Cardiac muscle cell (in vitro differentiated cells and primary cell): Measurements from ENCODE around the gene KCNMA1. TPM values are rescaled to one million over a fixed set of nuclear protein-coding genes. Genes with fewer than 3 reads are reported as not detected.
"Not testable (repeated sequence)": the region's sequence is repeated elsewhere in the genome, so short reads cannot be mapped to it uniquely, and the experiment has no call there.

ENCODE experiments used
- DNase-seq, 2 donors: peaks; one replicate each; pipeline versions ENCODE4 v3.0.0 to v3.0.0-alpha.2; 2010 to 2017; ENCODE audit warnings: low read depth in 1 of 2, low spot score in 1 of 2
- H3K27ac ChIP-seq: fragments of 200-600 bp; sonication (generic); 2 replicates; pipeline ENCODE4 v1.5.1; 2016
- H3K27me3 ChIP-seq: fragments of 200-600 bp; sonication (generic); 2 replicates; pipeline ENCODE4 v1.6.0; 2016; ENCODE audit warnings: control low read depth
- H3K36me3 ChIP-seq: fragments of 200-600 bp; sonication (generic); 2 replicates; pipeline ENCODE4 v1.5.1; 2016; ENCODE audit warnings: control low read depth
- H3K4me1 ChIP-seq: fragments of 200-600 bp; sonication (generic); 2 replicates; pipeline ENCODE4 v1.8.1; 2017; ENCODE audit warnings: low read depth, mild to moderate bottlenecking, mixed run types
- H3K4me3 ChIP-seq: fragments of 200-600 bp; sonication (generic); 2 replicates; pipeline ENCODE4 v1.5.1; 2016; ENCODE audit warnings: mild to moderate bottlenecking
- H3K9me3 ChIP-seq: fragments of 200-600 bp; sonication (generic); 2 replicates; pipeline ENCODE4 v1.5.1; 2017; ENCODE audit warnings: low read depth, mild to moderate bottlenecking, control low read depth
- CTCF ChIP-seq: IDR thresholded peaks from 2 replicates; pipeline ENCODE4 v1.5.1; 2012; ENCODE audit warnings: low read depth, mild to moderate bottlenecking, low read length
- polyA plus RNA-seq: library from polyadenylated mRNA; unstranded; fragments of >200 nt; fragmentation: Nextera tagmentation; extraction: Ambion mirVana; gene quantifications from 2 replicates; pipeline ENCODE4 v1.2.1, GENCODE V29; 2016
- total RNA-seq: library from RNA; depleted of rRNA; stranded (reverse); fragments of >200 nt; gene quantifications from 2 replicates; pipeline ENCODE4 v1.2.3, GENCODE V29; 2016

KCNMA1 gene
- total and polyA plus RNA-seq, 2 experiments from 2014 or later = 1.8 to 1.9 TPM

DNA sequence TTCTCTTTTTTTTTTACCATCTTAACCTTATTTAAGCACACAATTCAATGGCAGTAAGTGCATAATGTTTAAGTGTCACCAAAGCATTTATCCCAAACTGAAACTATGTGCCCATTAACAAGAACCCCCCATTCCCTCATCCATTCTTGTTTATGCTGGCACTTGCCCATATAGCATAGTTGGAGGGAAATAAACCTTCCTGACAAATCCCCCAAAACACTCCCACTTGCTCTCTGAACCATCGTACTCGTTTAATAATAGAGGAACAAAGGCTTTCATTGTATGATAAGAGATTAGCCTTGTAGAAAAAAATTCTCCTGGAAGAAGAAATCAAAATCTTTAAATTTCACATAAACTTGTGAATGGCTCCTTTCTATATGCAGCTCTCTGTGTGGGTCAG lies 26.4 kb upstream of the KCNMA1 start:
- Histone ChIP-seq H3K9me3 (no peaks in the 10 kb centered on the region), H3K4me3 (no peak overlapping the region), H3K36me3 (no peaks in the 10 kb centered on the region), H3K27ac (no peak overlapping the region), H3K27me3 (peaks cover 4% of the 10 kb centered on the region), H3K4me1 (no peaks in the 10 kb centered on the region)
- no peak for DNase-seq
- TF ChIP-seq CTCF = no peak

DNA sequence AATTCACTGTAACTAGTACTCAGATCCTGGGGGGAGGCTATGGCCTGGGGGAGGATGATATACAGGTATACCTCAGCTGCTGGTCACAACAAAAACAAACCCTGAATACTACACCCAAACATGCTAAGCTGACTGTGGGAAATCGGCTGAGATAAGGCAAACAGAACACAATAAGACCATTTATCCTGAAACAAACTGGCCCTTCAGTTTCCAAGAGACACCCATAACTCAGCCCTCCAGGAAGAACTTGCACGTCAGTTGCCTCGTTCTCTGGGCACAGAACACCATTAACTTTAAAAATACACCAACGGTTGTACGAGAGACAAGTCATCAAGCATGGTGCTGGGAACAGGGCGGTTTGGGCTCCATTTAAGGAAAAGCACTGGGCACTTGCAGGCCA lies 24.1 kb upstream of the KCNMA1 start:
- TF ChIP-seq CTCF = no peak

DNA sequence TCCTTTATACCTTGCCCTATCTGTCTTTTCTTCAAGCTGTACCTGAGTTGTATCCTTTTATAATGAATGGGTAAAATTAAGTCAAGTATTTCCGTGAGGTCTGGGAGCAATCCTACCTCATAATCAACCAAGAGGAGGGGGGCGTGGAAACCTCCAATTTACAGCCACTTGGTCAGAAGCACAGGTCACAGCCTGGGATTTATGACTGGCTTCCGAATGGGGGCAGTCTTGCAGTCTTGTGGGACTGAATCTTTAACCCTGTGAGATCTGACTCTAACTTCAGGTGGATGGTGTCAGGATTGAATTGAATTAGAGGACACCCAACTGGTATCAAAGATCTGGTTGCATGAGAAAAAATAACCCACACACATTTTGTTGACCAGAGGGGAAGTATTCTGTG lies 23.5 kb upstream of the KCNMA1 start:
- H3K27ac ChIP-seq = no peak overlapping the region
- no peaks in the 10 kb centered on the region for H3K36me3 ChIP-seq
- H3K4me3 ChIP-seq = no peak overlapping the region
- no peaks in the 10 kb centered on the region for H3K9me3 ChIP-seq
- H3K4me1 ChIP-seq = no peaks in the 10 kb centered on the region
- no peak for DNase-seq
- no peaks in the 10 kb centered on the region for H3K27me3 ChIP-seq
- TF ChIP-seq CTCF = no peak

More for the DNA sequence above, 24.1 kb upstream of the KCNMA1 start:
- Histone ChIP-seq H3K27ac (no peak overlapping the region), H3K27me3 (peaks cover 3% of the 10 kb centered on the region), H3K9me3 (no peaks in the 10 kb centered on the region), H3K4me3 (no peak overlapping the region), H3K36me3 (no peaks in the 10 kb centered on the region), H3K4me1 (no peaks in the 10 kb centered on the region)
- DNase-seq = no peak

DNA sequence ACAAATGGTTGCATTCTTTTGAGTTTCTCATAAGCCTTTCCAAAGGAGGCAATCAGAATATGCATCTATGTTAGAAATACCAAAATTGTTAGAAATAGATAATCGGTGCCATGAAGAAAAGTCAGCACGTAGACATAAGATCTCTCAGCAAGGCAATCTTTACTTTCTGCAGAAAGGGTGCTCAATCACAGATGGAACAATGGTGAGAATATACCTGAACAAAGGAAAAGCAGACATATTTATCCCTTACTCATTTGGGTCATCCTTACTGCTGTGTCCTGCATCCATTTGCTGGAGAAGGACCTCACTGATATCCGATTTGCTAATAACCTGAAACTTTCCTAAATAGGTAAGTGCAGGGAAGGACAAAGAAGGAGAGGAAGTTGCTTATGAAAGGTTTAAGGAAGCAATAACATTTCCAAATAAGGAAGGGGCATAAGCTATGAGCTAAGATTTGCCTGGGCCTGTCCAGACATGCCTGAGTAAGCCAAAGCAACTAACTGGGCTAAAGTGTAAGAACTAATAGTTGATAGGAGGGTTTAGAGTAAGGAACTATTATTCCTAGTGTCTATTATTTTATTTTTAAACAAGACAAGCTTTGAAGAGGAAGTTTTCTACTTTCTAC lies 21.6 kb upstream of the KCNMA1 start:
- not testable (repeated sequence) for H3K9me3 ChIP-seq, H3K36me3 ChIP-seq, H3K4me3 ChIP-seq, H3K27ac ChIP-seq, DNase-seq, H3K4me1 ChIP-seq, H3K27me3 ChIP-seq

DNA sequence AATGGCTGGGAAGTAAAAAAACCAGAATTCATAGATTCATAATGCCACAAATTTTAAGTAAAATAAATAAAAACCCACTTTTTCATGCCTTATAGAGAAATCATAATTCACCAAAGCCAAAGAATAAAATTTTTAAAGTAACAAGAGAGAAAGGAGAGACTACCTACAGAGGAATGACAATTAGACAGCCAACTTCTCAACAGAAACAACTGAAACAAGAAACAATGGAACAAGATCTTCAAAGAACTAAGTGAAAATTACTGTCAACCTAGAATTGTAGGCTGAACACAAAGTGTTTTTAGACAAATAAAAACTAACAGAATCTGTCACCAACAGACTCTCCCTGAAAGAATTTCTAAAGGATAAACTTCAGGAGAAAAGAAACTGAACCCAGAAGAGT lies 15.6 kb upstream of the KCNMA1 start:
- DNase-seq = no peak
- Histone ChIP-seq H3K27ac (no peak overlapping the region), H3K36me3 (no peaks in the 10 kb centered on the region), H3K4me1 (no peaks in the 10 kb centered on the region), H3K27me3 (no peaks in the 10 kb centered on the region), H3K9me3 (no peaks in the 10 kb centered on the region), H3K4me3 (no peak overlapping the region)
- no peak for TF ChIP-seq CTCF

DNA sequence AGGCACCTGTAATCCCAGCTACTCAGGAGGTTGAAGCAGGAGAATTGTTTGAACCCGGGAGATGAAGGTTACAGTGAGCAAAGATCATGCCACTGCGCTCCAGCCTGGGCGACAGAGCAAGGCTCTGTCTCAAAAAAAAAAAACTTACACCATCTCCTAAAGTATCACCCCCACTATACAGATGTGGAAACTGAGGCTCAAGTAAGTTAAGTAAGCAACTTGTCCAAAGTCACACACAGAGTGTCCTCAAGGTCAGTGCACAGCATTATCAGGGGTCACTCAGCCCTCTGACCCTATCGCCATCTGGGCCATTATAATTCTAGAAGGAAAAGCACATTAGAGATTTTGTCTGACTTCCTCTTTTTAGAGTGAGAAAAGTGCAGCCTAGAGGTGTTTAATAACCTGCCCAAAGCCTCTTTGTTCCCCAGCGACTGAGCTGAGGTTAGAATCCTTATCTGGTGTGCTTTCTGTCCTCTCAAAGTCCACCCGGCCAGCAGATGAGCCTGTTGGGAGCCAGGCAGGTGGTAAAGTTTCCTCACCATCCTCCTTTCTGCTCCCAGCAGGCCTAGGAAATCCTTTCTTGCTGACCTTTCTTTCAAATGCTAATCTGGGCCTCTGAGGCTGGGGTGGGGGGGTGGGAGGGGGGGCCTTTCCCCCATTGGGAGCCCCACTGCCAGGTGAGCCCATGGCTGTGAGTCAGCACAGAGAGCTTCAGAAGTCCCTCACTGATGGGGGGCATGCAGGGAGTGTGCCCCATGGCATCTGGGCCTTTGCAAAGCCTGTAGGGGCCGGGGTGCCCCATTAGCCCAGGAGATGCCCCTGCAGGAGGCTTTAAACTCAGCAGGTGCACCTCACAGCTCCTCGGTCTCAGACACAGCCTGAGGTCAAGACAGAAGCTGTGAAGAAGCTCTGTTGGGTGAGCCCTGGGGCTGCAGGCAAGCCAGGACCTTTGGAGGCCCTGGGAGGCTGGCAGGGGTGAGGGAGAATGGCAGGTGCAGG lies 12.0 kb upstream of the KCNMA1 start:
- TF ChIP-seq CTCF = no peak
- H3K4me1 ChIP-seq = no peaks in the 10 kb centered on the region
- DNase-seq = no peak
- peaks cover 11% of the 10 kb centered on the region for H3K27me3 ChIP-seq
- H3K4me3 ChIP-seq = no peak overlapping the region
- H3K9me3 ChIP-seq = no peaks in the 10 kb centered on the region
- H3K27ac ChIP-seq = no peak overlapping the region
- H3K36me3 ChIP-seq = no peaks in the 10 kb centered on the region
